Breast epithelium (tissue), 4 donors: ENCODE measurements around the gene SFT2D3. TPM values are rescaled to one million over a fixed set of nuclear protein-coding genes. Genes with fewer than 3 reads are reported as not detected.

Source experiments
- DNase-seq, 2 donors: peaks; one replicate each; pipeline ENCODE4 v3.0.0-alpha.2; 2019; ENCODE audit warnings: low spot score in 2 of 2
- H3K27ac ChIP-seq, 2 donors: fragments of 200-600 bp; sonication (generic) in 1 of 2; one replicate each; pipeline ENCODE4 v1.5.1; 2016 to 2019; ENCODE audit warnings: mild to moderate bottlenecking in 1 of 2
- H3K27me3 ChIP-seq, 2 donors: fragments of 200-600 bp; sonication (generic) in 1 of 2; one replicate each; pipeline versions ENCODE4 v1.5.1 to v1.6.0; 2017 to 2019; ENCODE audit warnings: control low read depth in 1 of 2, mild to moderate bottlenecking in 1 of 2
- H3K36me3 ChIP-seq: fragments of 200-600 bp; one replicate; pipeline ENCODE4 v1.5.1; 2019
- H3K4me1 ChIP-seq, 2 donors: fragments of 200-600 bp; sonication (generic); one replicate each; pipeline ENCODE4 v1.5.1; 2016 to 2019; ENCODE audit warnings: control low read depth in 1 of 2
- H3K4me3 ChIP-seq, 3 donors: fragments of 200-600 bp; sonication (generic); 1 replicate in 2 of 3; 2 replicates in 1 of 3; pipeline ENCODE4 v1.5.1; 2016 to 2019; ENCODE audit warnings: mild to moderate bottlenecking in 3 of 3, moderate library complexity in 2 of 3
- H3K9me3 ChIP-seq, 2 donors: fragments of 200-600 bp; sonication (generic) in 1 of 2; one replicate each; pipeline ENCODE4 v1.5.1; 2016 to 2019; ENCODE audit warnings: control low read depth in 1 of 2
- POLR2A ChIP-seq: fragments of 450-650 bp; IDR thresholded peaks from one replicate; pipeline ENCODE4 v1.6.1; 2016; ENCODE audit warnings: antibody characterized with exemption, mild to moderate bottlenecking, moderate library complexity
- POLR2AphosphoS5 ChIP-seq, 3 donors: sonication (generic); formaldehyde crosslinking; IDR thresholded peaks; one replicate each; pipeline ENCODE4 v1.6.1; 2017; ENCODE audit warnings: antibody characterized with exemption in 3 of 3
- intact Hi-C: fragments of 100-400 bp; cut with DNase I; formaldehyde crosslinking; loops from one replicate; pipeline ENCODE4 v1.15.1; 2023; ENCODE audit warnings: low total_unique reads
- total RNA-seq, 3 donors: library from RNA; depleted of rRNA; stranded (reverse); fragments of >200 nt; gene quantifications; one replicate each; pipeline ENCODE4 v1.1.0, GENCODE V29; 2016
- TF ChIP-seq, protein P1 (sequence below), 3 donors: fragments of 450-650 bp; IDR thresholded peaks; one replicate each; pipeline ENCODE4 v1.5.1; 2016 to 2017; ENCODE audit warnings: antibody characterized with exemption in 3 of 3, mild to moderate bottlenecking in 3 of 3, moderate library complexity in 3 of 3

SFT2D3 gene, protein sequence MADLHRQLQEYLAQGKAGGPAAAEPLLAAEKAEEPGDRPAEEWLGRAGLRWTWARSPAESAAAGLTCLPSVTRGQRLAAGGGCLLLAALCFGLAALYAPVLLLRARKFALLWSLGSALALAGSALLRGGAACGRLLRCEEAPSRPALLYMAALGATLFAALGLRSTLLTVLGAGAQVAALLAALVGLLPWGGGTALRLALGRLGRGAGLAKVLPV
- 10 to 100 TPM in 2 of 3 donors, 1 to 10 TPM in 1; 9.8 to 12.3 (median 10.9) TPM for total RNA-seq

DNA sequence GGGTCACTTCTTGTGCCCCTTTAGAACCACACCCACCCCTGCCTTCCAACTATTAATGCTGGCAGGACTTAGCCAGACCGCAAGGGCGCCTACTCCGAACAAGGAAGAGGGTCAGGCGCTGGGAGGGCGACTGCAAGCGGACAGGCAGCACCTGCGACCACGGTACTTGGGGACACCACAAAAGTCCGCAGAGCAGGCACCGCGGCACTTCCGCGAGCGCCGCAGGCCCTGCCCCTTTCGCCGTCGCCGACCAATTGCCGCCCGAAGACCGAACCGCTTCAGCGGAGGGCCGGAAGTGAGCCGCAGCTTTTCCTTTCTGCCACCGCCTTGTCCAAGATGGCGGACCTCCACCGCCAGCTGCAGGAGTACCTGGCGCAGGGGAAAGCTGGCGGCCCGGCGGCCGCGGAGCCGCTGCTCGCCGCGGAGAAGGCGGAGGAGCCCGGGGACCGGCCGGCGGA lies at the start of gene SFT2D3:
TSS of gene SFT2D3 (plus strand) at position 305 of the 458 bp plus-strand sequence. CDS start at position 337, 32 bp downstream.
- DNase-seq: peak; percentile 86 to 92
- Histone ChIP-seq H3K36me3 (no peaks in the 10 kb centered on the region), H3K9me3 (no peaks in the 10 kb centered on the region), H3K4me1 (no peaks in the 10 kb centered on the region), H3K4me3 (peak within 1 kb of the TSS; percentile 63 to 96 (median 79)), H3K27ac (peak within 1 kb of the TSS; percentile 94 to 99), H3K27me3 (no peaks in the 10 kb centered on the region)
- intact Hi-C loops: no loop called here
- TF ChIP-seq POLR2A (peak; percentile 50), POLR2AphosphoS5 (IDR thresholded peaks at IDR 0.05) (peak; percentile 83 to 84 (median 83))
- TF ChIP-seq, protein P1, sequence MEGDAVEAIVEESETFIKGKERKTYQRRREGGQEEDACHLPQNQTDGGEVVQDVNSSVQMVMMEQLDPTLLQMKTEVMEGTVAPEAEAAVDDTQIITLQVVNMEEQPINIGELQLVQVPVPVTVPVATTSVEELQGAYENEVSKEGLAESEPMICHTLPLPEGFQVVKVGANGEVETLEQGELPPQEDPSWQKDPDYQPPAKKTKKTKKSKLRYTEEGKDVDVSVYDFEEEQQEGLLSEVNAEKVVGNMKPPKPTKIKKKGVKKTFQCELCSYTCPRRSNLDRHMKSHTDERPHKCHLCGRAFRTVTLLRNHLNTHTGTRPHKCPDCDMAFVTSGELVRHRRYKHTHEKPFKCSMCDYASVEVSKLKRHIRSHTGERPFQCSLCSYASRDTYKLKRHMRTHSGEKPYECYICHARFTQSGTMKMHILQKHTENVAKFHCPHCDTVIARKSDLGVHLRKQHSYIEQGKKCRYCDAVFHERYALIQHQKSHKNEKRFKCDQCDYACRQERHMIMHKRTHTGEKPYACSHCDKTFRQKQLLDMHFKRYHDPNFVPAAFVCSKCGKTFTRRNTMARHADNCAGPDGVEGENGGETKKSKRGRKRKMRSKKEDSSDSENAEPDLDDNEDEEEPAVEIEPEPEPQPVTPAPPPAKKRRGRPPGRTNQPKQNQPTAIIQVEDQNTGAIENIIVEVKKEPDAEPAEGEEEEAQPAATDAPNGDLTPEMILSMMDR (IDR thresholded peaks at IDR 0.05): peak in 1 of 3 donors; percentile 16

DNA sequence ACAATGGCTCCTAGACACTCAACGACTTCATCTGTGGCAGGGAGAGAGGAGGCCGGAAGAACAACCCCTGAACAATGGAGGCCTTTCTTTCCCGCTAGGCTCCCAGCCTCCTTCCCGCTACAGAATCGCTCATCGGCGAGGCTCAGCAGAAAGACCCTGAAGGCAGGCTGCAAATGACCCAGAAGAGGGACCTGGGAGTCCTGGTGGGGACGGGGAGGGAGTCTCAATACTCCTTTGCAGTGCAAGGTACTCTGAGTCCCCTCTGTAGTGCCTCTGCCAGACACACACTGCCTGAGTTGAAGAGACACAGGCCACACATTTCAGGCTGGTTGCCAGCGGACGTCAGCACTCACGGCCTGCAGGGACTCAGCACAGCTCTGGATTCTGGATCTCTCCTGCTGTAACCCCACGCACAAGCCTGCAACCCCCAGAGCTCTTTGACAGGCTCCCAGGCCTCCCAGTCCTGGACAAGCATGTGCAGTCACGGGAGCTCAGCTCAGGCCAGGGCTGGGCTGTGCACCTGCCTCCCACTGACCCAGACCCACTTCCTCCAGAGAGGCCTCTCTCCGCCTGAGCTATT lies 49.2 kb upstream of the SFT2D3 start:
- Histone ChIP-seq H3K9me3 (no peaks in the 10 kb centered on the region), H3K36me3 (no peaks in the 10 kb centered on the region), H3K4me1 (no peaks in the 10 kb centered on the region), H3K4me3 (no peak overlapping the region), H3K27ac (peak overlapping the region in 1 of 2 donors; percentile 29), H3K27me3 (no peaks in the 10 kb centered on the region)
- no peak for DNase-seq
- intact Hi-C loops: no loop called here
- TF ChIP-seq POLR2A (no peak), POLR2AphosphoS5 (IDR thresholded peaks at IDR 0.05) (no peak)
- TF ChIP-seq, protein P1 (IDR thresholded peaks at IDR 0.05): no peak

DNA sequence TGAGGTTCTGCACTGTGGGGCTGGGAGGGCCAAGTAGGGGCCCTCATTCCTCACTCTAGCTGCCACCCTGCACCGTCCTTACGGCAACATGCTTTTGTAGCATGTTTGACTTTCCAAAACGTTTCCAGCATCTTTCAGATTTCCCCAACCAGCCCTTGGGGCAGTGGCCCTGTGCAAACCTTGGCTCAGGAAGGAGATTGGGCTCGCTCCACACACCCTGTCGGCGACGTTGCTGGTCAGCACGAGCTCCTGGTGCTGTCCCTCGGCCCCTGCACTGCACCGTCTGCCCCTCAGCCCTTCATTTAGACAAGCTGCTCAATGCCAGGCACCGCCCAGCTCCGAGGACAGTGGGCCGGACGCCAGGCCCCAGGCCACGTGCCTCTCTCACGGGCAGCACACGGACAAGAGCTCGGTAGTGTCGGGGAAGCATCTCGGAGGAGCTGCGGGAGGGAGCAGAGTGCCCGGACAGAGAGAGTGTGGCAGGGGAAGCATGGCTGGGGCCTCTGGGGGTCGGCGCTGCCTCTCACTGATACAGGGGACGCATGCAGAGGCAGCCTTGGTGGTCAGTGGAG lies 48.4 kb upstream of the SFT2D3 start:
- Histone ChIP-seq H3K4me1 (no peaks in the 10 kb centered on the region), H3K27me3 (no peaks in the 10 kb centered on the region), H3K36me3 (no peaks in the 10 kb centered on the region), H3K4me3 (no peak overlapping the region), H3K27ac (peak overlapping the region in 1 of 2 donors; percentile 29), H3K9me3 (no peaks in the 10 kb centered on the region)
- DNase-seq: no peak
- intact Hi-C loops: no loop called here
- TF ChIP-seq POLR2AphosphoS5 (IDR thresholded peaks at IDR 0.05) (no peak), POLR2A (no peak)
- TF ChIP-seq, protein P1 (IDR thresholded peaks at IDR 0.05): no peak

DNA sequence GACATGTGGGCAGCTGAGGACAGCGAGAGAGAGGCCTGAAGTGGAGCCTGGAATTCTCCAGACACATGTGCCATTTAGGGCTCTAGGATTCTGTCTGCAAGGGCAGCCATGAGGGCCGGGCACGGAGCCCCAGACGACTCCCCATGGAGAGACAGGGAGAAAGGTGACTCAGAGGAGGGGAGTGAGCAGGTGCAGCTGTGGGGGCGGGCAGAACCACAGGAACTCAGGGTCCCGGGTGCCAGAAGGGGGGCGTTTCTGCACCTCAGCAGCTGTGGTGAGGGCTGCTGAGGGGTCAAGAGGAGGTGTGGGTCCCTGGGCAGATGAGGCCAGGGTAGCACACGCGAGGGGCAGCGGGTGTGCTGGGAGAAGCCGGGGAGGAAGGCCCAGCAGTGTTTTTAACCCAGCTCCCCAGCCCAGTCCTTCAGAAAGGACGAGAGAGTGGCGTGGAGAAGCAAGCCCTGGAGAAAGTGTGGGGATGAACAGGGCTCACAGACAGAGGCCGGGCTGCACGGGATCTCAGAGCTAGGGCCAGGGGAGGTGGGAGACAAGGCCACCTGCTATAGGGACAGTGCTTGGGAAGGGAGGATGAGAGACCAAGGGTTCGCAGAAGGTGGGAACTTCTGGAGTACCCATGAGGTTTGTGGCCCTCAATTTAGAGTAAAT lies 47.7 kb upstream of the SFT2D3 start:
- H3K4me3 ChIP-seq: no peak overlapping the region
- no peaks in the 10 kb centered on the region for H3K4me1 ChIP-seq
- TF ChIP-seq, protein P1 (IDR thresholded peaks at IDR 0.05): no peak
- TF ChIP-seq POLR2A: no peak
- TF ChIP-seq POLR2AphosphoS5 (IDR thresholded peaks at IDR 0.05): no peak

More for the DNA sequence above, 47.7 kb upstream of the SFT2D3 start:
- H3K36me3 ChIP-seq: no peaks in the 10 kb centered on the region
- DNase-seq: no peak
- intact Hi-C loops: no loop called here
- H3K9me3 ChIP-seq: no peaks in the 10 kb centered on the region
- no peak overlapping the region for H3K27ac ChIP-seq
- no peaks in the 10 kb centered on the region for H3K27me3 ChIP-seq
